ENCODE results near the gene APOA4. TPM values are rescaled to one million over a fixed set of nuclear protein-coding genes. Genes with fewer than 3 reads are reported as not detected.

APOA4 gene
- total RNA-seq, 2 donors from 2014 or later: 0.35 to 0.38 TPM

DNA sequence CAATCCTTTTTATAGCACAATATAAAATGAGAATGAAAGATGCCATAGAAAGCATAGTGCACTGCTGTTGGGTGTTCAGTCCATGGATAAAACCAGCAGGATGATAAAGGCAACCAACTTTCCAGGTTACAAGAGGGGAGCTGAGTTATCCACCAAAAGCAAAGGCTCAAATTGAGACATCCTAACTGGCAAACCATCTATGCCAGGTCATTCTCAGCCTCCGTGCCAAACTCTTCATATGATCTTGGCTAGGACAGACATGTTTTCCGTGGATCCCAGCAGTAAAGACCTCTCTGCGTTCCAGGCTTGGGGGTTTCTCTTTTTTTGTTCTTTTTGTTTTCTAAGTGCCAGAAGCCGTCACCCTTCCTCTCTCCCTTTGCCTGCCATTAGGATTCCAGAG, 21.6 kb upstream of the APOA4 start:
- H3K4me3 Mint-ChIP-seq: no peak overlapping the region
- H3K36me3 ChIP-seq (ENCODE audit: control insufficient read depth, insufficient read depth, low read length): peaks cover 38% of the 10 kb centered on the region
- H3K9me3 ChIP-seq (ENCODE audit: control insufficient read depth, low read length): no peaks in the 10 kb centered on the region
- H3K27me3 Mint-ChIP-seq (ENCODE audit: insufficient read depth): no peaks in the 10 kb centered on the region
- TF ChIP-seq, protein P1, sequence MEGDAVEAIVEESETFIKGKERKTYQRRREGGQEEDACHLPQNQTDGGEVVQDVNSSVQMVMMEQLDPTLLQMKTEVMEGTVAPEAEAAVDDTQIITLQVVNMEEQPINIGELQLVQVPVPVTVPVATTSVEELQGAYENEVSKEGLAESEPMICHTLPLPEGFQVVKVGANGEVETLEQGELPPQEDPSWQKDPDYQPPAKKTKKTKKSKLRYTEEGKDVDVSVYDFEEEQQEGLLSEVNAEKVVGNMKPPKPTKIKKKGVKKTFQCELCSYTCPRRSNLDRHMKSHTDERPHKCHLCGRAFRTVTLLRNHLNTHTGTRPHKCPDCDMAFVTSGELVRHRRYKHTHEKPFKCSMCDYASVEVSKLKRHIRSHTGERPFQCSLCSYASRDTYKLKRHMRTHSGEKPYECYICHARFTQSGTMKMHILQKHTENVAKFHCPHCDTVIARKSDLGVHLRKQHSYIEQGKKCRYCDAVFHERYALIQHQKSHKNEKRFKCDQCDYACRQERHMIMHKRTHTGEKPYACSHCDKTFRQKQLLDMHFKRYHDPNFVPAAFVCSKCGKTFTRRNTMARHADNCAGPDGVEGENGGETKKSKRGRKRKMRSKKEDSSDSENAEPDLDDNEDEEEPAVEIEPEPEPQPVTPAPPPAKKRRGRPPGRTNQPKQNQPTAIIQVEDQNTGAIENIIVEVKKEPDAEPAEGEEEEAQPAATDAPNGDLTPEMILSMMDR (conservative IDR thresholded peaks at IDR 0.05): no peak
- H3K9ac ChIP-seq (ENCODE audit: extremely low read depth, low read length, poor library complexity, severe bottlenecking): no peak overlapping the region
- H3K4me1 Mint-ChIP-seq: peaks cover 29% of the 10 kb centered on the region
- no peaks in the 10 kb centered on the region for H3K27me3 ChIP-seq (ENCODE audit: control insufficient read depth, insufficient read depth, low read length, poor library complexity, severe bottlenecking)
- 92 to 96% methylated on average over 3 to 4 of the region's 4 CpGs for WGBS, 2 experiments (ENCODE audit: insufficient coverage in 1 of 2, insufficient read length in 1 of 2)
- no peak overlapping the region for H3K27ac Mint-ChIP-seq
- no peaks in the 10 kb centered on the region for H3K9me3 Mint-ChIP-seq
- no peak overlapping the region for H3K4me3 ChIP-seq (ENCODE audit: low read length)
- no peak overlapping the region for H3K27ac ChIP-seq (ENCODE audit: low read depth, low read length)
- peaks cover 14% of the 10 kb centered on the region for H3K4me1 ChIP-seq (ENCODE audit: control insufficient read depth, insufficient read depth, low read length)
- no peak for DNase-seq
- H3K36me3 Mint-ChIP-seq (ENCODE audit: low read depth): peaks cover 51% of the 10 kb centered on the region

DNA sequence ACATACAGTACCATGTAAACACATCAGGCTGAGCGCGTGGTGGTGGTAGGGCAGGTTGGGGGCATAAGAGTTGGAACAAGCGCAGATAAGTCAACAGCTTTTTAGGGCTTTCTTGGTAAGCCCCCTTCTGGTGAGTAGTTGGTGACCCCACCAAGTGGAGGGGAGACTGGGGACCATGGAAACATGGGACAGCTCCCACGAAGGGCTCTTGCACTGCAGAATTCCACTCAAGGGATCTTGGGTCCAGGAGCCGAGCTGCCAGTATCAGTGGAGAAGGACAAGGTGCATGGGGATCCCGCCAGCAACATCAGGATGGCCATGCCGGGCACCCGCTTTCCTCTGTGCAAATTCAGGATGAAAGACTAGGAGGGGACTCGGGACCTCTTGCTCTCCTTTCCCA, 20.6 kb upstream of the APOA4 start:
- H3K27me3 Mint-ChIP-seq (ENCODE audit: insufficient read depth): no peaks in the 10 kb centered on the region
- TF ChIP-seq, protein P1 (conservative IDR thresholded peaks at IDR 0.05): no peak
- no peaks in the 10 kb centered on the region for H3K27me3 ChIP-seq (ENCODE audit: control insufficient read depth, insufficient read depth, low read length, poor library complexity, severe bottlenecking)
- H3K9me3 Mint-ChIP-seq: no peaks in the 10 kb centered on the region
- 93% methylated on average over 6 to 9 of the region's 9 CpGs for whole genome bisulfite sequencing, 2 experiments (ENCODE audit: insufficient coverage in 1 of 2, insufficient read length in 1 of 2)
- H3K4me1 ChIP-seq (ENCODE audit: control insufficient read depth, insufficient read depth, low read length): peaks cover 14% of the 10 kb centered on the region
- no peak overlapping the region for H3K9ac ChIP-seq (ENCODE audit: extremely low read depth, low read length, poor library complexity, severe bottlenecking)
- H3K4me3 ChIP-seq (ENCODE audit: low read length): no peak overlapping the region
- peaks cover 43% of the 10 kb centered on the region for H3K36me3 Mint-ChIP-seq (ENCODE audit: low read depth)
- H3K27ac ChIP-seq (ENCODE audit: low read depth, low read length): no peak overlapping the region
- H3K36me3 ChIP-seq (ENCODE audit: control insufficient read depth, insufficient read depth, low read length): peaks cover 31% of the 10 kb centered on the region
- H3K4me3 Mint-ChIP-seq: no peak overlapping the region
- peaks cover 37% of the 10 kb centered on the region for H3K4me1 Mint-ChIP-seq
- no peaks in the 10 kb centered on the region for H3K9me3 ChIP-seq (ENCODE audit: control insufficient read depth, low read length)
- no peak overlapping the region for H3K27ac Mint-ChIP-seq
- DNase-seq: no peak

DNA sequence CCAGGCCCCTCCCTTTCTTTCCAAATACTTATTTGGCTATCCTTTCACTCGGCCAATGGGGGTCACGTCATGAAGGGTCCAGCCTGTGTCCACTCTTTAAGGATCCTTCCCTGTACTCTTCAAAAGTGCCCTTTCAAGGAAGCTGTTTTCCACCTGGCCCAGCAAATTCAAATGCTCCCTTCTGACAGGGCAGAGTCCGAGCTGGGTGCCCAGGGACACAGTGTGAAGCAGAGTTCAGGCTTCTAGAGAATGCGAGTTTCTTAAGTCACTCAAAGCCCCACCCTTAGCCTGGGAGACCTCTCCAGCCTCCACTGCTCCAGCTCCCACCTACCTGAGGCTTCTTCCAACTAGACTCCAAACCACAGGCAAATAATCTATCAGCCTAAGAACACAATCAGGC, 19.8 kb upstream of the APOA4 start:
- H3K4me1 Mint-ChIP-seq: peaks cover 45% of the 10 kb centered on the region
- no peak overlapping the region for H3K27ac ChIP-seq (ENCODE audit: low read depth, low read length)

More for the DNA sequence above, 19.8 kb upstream of the APOA4 start:
- H3K9me3 ChIP-seq (ENCODE audit: control insufficient read depth, low read length): no peaks in the 10 kb centered on the region
- 88 to 91% methylated on average over 4 of the region's 4 CpGs for WGBS, 2 experiments (ENCODE audit: insufficient coverage in 1 of 2, insufficient read length in 1 of 2)
- peaks cover 29% of the 10 kb centered on the region for H3K36me3 ChIP-seq (ENCODE audit: control insufficient read depth, insufficient read depth, low read length)
- H3K27me3 ChIP-seq (ENCODE audit: control insufficient read depth, insufficient read depth, low read length, poor library complexity, severe bottlenecking): no peaks in the 10 kb centered on the region
- H3K9me3 Mint-ChIP-seq: no peaks in the 10 kb centered on the region
- no peaks in the 10 kb centered on the region for H3K27me3 Mint-ChIP-seq (ENCODE audit: insufficient read depth)
- no peak overlapping the region for H3K9ac ChIP-seq (ENCODE audit: extremely low read depth, low read length, poor library complexity, severe bottlenecking)
- peaks cover 42% of the 10 kb centered on the region for H3K36me3 Mint-ChIP-seq (ENCODE audit: low read depth)
- peak overlapping the region; percentile 77 for H3K27ac Mint-ChIP-seq
- H3K4me3 ChIP-seq (ENCODE audit: low read length): no peak overlapping the region
- no peak for DNase-seq
- TF ChIP-seq, protein P1 (conservative IDR thresholded peaks at IDR 0.05): no peak
- H3K4me1 ChIP-seq (ENCODE audit: control insufficient read depth, insufficient read depth, low read length): peaks cover 20% of the 10 kb centered on the region
- no peak overlapping the region for H3K4me3 Mint-ChIP-seq
